ENCODE data around the gene KCNQ4. TPM values are rescaled to one million over a fixed set of nuclear protein-coding genes. Genes with fewer than 3 reads are reported as not detected.

KCNQ4 gene
- total and polyA plus RNA-seq, 2 donors from 2014 or later = 0.65 to 1.2 TPM

DNA sequence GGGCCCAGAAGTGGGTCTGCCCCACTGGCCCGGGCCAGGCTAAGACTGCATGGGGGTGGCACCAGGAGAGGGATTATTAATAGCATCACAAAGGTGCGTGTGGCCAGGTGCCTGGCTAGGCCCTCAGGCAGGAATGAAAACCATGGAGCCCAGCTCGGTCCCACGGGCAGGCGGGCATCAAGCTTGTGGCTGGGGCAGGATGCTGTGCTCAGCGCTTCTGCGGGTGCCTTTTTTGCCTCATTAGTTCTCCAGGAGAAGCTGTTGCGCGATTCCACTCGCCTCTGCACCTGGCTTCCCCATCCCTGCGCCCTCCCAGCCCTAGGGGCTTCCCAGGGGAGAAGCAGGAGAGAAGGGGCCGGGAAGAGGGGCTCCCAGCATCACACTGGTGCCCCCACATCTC is 39.3 kb downstream of the KCNQ4 start:
- no peaks in the 10 kb centered on the region for H3K36me3 ChIP-seq (ENCODE audit: control insufficient read depth in 2 of 3, insufficient read depth in 3 of 3, low read length in 3 of 3)
- H3K9me3 ChIP-seq (ENCODE audit: control insufficient read depth in 2 of 3, insufficient read depth in 1 of 3, low read length in 3 of 3) = no peaks in the 10 kb centered on the region
- no peak overlapping the region for H3K4me3 ChIP-seq (ENCODE audit: low read length in 3 of 3)
- H3K27me3 ChIP-seq (ENCODE audit: control insufficient read depth, insufficient read depth, low read length) = no peaks in the 10 kb centered on the region
- H3K27ac ChIP-seq (ENCODE audit: low read depth in 2 of 2, low read length in 2 of 2) = no peak overlapping the region
- no peak for FAIRE-seq
- no peak for DNase-seq
- intact Hi-C loops (cut with DNase I) = no loop called here
- no peak overlapping the region for H3K9ac ChIP-seq (ENCODE audit: low read length in 3 of 3)
- peaks cover 0 to 7% (median 4%) of the 10 kb centered on the region in 3 donors for H3K4me1 ChIP-seq (ENCODE audit: control insufficient read depth in 2 of 3, insufficient read depth in 2 of 3, low read depth in 1 of 3, low read length in 3 of 3)
- TF ChIP-seq, protein P1, sequence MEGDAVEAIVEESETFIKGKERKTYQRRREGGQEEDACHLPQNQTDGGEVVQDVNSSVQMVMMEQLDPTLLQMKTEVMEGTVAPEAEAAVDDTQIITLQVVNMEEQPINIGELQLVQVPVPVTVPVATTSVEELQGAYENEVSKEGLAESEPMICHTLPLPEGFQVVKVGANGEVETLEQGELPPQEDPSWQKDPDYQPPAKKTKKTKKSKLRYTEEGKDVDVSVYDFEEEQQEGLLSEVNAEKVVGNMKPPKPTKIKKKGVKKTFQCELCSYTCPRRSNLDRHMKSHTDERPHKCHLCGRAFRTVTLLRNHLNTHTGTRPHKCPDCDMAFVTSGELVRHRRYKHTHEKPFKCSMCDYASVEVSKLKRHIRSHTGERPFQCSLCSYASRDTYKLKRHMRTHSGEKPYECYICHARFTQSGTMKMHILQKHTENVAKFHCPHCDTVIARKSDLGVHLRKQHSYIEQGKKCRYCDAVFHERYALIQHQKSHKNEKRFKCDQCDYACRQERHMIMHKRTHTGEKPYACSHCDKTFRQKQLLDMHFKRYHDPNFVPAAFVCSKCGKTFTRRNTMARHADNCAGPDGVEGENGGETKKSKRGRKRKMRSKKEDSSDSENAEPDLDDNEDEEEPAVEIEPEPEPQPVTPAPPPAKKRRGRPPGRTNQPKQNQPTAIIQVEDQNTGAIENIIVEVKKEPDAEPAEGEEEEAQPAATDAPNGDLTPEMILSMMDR (IDR thresholded peaks at IDR 0.05; ENCODE audit: borderline replicate concordance, extremely low read depth, insufficient read depth) = no peak

DNA sequence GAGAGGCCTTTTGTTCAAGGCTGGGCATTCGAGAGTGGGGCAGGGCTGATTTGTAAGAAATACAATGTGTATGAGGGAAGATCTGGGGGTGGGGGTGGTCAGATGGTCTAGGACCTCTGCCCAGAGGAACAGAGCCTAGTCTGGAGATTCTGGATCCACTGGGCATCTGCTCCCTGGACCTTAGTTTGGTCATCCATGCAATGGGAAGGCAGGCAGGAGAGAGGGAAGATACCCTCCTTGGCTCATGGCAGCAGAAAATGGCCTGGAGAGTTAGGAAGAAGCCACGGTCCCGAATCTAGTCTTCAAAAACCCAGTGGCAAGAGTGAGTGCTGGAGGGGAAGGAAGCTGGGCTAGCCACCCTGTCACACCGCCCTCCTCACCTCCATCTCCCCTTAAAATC is 39.8 kb downstream of the KCNQ4 start:
- Histone ChIP-seq H3K36me3 (ENCODE audit: control insufficient read depth in 2 of 3, insufficient read depth in 3 of 3, low read length in 3 of 3) (no peaks in the 10 kb centered on the region), H3K4me1 (ENCODE audit: control insufficient read depth in 2 of 3, insufficient read depth in 2 of 3, low read depth in 1 of 3, low read length in 3 of 3) (peaks cover 0 to 6% (median 4%) of the 10 kb centered on the region in 3 donors), H3K4me3 (ENCODE audit: low read length in 3 of 3) (no peak overlapping the region), H3K27ac (ENCODE audit: low read depth in 2 of 2, low read length in 2 of 2) (no peak overlapping the region), H3K9ac (ENCODE audit: low read length in 3 of 3) (no peak overlapping the region), H3K9me3 (ENCODE audit: control insufficient read depth in 2 of 3, insufficient read depth in 1 of 3, low read length in 3 of 3) (no peaks in the 10 kb centered on the region), H3K27me3 (ENCODE audit: control insufficient read depth, insufficient read depth, low read length) (no peaks in the 10 kb centered on the region)
- TF ChIP-seq, protein P1 (IDR thresholded peaks at IDR 0.05; ENCODE audit: borderline replicate concordance, extremely low read depth, insufficient read depth) = no peak
- no peak for FAIRE-seq
- no peak for DNase-seq
- intact Hi-C loops (cut with DNase I) = no loop called here

DNA sequence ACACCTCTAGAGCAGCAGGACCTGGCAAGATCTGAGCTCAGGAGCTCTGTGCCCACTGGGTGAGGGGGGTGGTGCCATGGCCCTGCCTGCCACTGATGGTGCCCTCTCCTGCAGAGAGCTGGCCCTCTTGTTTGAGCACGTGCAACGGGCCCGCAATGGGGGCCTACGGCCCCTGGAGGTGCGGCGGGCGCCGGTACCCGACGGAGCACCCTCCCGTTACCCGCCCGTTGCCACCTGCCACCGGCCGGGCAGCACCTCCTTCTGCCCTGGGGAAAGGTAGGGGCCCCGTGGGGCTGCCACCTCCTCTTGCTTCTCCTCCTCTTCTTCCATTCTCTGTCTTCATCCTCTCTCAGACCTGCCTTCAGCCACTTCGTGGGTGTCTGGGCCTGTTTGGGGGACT is 40.4 kb downstream of the KCNQ4 start:
- Histone ChIP-seq H3K4me3 (ENCODE audit: low read length in 3 of 3) (no peak overlapping the region), H3K9ac (ENCODE audit: low read length in 3 of 3) (no peak overlapping the region), H3K36me3 (ENCODE audit: control insufficient read depth in 2 of 3, insufficient read depth in 3 of 3, low read length in 3 of 3) (no peaks in the 10 kb centered on the region), H3K9me3 (ENCODE audit: control insufficient read depth in 2 of 3, insufficient read depth in 1 of 3, low read length in 3 of 3) (no peaks in the 10 kb centered on the region), H3K4me1 (ENCODE audit: control insufficient read depth in 2 of 3, insufficient read depth in 2 of 3, low read depth in 1 of 3, low read length in 3 of 3) (peaks cover 0 to 4% (median 4%) of the 10 kb centered on the region in 3 donors), H3K27ac (ENCODE audit: low read depth in 2 of 2, low read length in 2 of 2) (no peak overlapping the region), H3K27me3 (ENCODE audit: control insufficient read depth, insufficient read depth, low read length) (no peaks in the 10 kb centered on the region)
- intact Hi-C loops (cut with DNase I) = no loop called here
- DNase-seq = no peak
- TF ChIP-seq, protein P1 (IDR thresholded peaks at IDR 0.05; ENCODE audit: borderline replicate concordance, extremely low read depth, insufficient read depth) = no peak
- FAIRE-seq = no peak

All from kidney (tissue), 14 donors.